GM12874 (cell line): ENCODE results near the gene PRR20G.

Experiments
- CTCF ChIP-seq: IDR thresholded peaks from 2 replicates; pipeline ENCODE4 v1.5.1; 2011; ENCODE audit warnings: low read depth, mild to moderate bottlenecking, control low read depth, low read length, moderate library complexity; ENCODE audit not compliant: insufficient read depth

PRR20G gene

GRCh38 chr3:127296959-127297358 is 9.1 kb upstream of the PRR20G start:
- no peak for TF ChIP-seq CTCF

DNA sequence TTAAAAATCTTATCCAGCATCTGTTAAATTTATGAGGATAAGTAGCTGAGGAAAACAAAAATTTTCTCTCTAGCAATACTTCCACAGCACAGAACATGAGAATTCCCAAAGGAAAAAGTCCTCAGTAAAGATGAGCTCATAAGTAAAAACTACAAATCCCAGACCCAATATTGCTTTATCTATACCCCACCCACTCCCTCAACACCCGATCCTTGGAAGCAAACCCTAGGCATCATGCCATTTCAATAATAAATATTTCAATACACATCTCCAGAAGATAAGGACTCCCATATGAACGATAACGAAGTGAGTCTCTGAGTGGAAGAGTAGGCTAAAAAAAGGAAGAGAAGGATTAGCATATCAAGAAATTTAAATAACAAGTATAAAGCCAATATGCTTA is 8.3 kb upstream of the PRR20G start:
- no peak for TF ChIP-seq CTCF

DNA sequence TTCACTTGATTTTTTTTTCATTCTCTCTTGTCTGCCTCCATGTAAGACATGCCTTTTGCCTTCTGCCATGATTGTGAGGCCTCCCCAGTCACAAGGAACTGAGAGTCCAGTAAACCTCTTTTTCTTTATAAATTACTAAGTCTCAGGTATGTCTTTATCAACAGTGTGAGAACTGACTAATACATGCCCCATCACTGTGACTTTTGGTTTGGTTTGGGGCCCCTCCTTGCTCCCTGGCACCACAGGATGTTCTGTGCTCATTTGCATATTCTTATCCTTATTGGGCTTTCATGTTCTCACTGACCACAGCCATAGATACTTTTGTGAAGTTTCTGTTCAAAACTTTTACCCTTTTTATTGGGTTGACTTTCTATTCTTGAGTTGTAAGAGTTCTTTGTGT is 3.8 kb upstream of the PRR20G start:
- TF ChIP-seq CTCF = no peak

DNA sequence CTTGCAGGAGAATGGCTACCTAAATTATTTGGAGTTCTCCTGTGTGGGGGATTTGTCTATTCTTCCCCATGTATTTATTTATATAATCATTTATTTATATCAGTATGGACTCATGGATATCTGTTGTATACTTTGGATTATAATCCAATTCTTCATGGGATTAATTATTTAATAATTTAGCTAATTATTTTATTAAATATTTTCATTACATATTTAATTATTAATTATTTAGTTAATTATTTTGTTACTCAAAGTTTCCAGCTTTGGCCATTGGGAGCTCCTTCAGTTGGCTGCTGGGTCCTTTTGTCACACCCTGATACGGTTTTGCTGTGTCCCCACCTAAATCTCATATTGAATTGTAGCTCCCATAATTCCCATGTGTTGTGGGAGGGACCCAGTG is 3.3 kb upstream of the PRR20G start:
- no peak for TF ChIP-seq CTCF

DNA sequence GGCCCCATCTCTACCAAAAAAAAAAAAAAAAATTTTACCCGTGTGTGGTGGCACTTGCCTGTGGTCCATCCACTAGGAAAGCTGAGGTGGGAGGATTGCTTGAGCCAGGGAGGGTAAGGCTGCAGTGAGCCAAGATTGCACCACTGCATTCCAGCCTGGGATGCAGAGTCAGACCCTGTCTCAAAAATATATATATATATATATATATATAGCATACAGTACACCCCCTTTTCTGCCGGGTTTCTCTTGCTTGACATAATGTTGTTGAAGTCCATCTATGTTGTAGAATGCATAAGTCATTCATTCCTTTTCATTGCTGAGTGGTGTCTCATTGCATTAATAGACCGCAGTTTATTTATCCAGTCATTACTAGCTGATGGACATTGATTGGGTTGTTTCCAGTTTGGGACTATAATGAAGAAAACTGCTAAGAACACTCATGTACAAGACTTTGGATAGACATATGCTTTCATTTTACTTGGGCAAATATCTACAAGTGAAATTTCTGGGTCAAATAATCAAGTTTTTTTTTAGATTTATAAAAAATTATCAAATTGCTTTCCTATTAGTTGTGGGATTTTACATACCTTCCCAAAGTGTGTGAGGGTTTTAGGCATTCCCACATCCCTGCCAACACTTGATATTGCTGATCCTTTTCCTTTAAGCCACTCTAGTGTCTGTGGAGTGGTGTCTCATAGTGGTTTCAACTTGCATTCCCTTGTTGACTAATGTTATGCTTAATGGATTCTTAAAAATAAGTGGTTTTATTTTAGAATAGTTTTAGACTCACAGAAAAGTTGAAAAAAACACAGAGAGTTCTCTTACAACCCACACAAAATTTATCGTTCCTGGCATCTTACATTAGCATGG is 2.1 kb upstream of the PRR20G start:
- no peak for TF ChIP-seq CTCF

GRCh38 chr3:127288921-127289705 is 1.3 kb upstream of the PRR20G start:
- TF ChIP-seq CTCF = 0 out of 2 replicates have a peak, but pooled peaks have one; percentile 15

DNA sequence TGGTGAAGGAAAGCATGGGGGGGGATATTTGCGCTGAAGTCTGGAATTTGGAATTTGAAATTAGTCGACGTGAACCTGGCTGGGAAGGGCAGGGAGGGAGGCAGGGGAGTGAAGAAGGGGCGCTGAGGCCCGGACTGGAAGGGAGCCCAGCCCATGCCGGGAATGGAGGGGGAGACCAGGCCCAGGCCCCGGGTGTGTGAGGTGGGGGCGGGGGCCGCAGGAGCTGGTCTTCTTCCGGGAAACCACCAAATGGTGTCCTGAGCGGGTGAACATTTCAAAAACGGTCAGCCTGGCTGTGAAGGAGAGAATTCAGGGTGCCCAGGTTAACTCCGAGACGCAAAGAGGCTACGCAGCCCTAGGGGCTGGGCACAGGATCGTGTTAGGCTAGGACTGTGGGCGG is 497 bp upstream of the PRR20G start:
- TF ChIP-seq CTCF = no peak
